ENCODE measurements around the gene PPP2R2D.

The PPP2R2D gene

DNA sequence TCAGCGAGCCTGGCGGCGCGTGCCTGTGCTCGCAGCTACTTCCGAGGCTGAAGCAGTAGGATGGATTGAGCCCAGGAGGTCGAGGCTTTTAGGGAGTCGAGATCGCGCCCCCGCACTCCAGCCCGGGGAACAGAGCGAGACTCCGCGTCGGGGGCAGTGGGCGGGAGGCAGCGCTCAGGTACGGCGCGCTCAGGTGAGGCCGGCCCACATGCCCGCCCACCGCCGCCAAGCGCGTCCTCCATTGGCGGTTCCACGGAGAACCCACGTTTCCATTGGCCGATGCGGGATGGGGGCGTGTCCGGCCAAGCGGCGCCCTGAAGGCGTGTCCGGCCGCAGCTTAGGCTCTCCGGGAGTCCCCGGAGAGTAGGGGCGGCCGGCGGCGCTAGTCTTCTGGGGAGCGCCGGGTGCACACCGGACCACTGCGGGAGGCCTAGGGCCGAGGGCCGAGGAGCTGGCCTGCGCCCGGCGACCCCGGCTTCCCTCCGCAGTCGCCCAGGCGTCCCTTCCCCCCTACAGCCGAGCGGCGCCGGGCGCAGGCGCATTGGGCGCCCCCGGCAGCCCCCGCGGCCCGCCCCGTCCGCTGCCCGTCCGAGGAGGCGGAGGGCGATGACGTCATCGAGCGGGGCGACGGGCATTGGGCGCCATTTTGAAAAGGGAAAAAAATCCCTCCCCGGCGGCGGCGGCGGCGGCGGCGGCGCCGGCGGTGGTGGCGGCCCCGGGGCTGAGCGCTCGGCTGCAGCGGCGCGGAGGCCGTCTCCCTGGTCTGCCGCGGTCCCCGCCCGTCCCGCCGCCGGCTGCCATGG, at the start of gene PPP2R2D:
TSS of gene PPP2R2D (plus strand) at position 659 of the 803 bp plus-strand sequence. CDS start at position 800, 141 bp downstream.
- ATAC-seq = peak; percentile 98
- TF ChIP-seq SNAI2 (CRISPR knock-in tag; IDR thresholded peaks at IDR 0.05) = peak; percentile 80
- peak; percentile 86; the same call in 1 of the 2 replicates for TF ChIP-seq CSDC2 (CRISPR knock-in tag; IDR thresholded peaks at IDR 0.05)
- no peak for TF ChIP-seq ZFP3 (CRISPR knock-in tag; IDR thresholded peaks at IDR 0.05)
- 0 out of 2 replicates have a peak, but pooled peaks have one; percentile 65 for TF ChIP-seq BACH2 (CRISPR knock-in tag; IDR thresholded peaks at IDR 0.05; ENCODE audit: borderline replicate concordance)
- TF ChIP-seq, protein P1, sequence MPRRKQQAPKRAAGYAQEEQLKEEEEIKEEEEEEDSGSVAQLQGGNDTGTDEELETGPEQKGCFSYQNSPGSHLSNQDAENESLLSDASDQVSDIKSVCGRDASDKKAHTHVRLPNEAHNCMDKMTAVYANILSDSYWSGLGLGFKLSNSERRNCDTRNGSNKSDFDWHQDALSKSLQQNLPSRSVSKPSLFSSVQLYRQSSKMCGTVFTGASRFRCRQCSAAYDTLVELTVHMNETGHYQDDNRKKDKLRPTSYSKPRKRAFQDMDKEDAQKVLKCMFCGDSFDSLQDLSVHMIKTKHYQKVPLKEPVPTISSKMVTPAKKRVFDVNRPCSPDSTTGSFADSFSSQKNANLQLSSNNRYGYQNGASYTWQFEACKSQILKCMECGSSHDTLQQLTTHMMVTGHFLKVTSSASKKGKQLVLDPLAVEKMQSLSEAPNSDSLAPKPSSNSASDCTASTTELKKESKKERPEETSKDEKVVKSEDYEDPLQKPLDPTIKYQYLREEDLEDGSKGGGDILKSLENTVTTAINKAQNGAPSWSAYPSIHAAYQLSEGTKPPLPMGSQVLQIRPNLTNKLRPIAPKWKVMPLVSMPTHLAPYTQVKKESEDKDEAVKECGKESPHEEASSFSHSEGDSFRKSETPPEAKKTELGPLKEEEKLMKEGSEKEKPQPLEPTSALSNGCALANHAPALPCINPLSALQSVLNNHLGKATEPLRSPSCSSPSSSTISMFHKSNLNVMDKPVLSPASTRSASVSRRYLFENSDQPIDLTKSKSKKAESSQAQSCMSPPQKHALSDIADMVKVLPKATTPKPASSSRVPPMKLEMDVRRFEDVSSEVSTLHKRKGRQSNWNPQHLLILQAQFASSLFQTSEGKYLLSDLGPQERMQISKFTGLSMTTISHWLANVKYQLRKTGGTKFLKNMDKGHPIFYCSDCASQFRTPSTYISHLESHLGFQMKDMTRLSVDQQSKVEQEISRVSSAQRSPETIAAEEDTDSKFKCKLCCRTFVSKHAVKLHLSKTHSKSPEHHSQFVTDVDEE (CRISPR knock-in tag; IDR thresholded peaks at IDR 0.05) = peak; percentile 25; the same call in 1 of the 2 replicates
- peak; percentile 76; the same call in 1 of the 2 replicates for TF ChIP-seq PPARA (CRISPR knock-in tag; IDR thresholded peaks at IDR 0.05; ENCODE audit: borderline replicate concordance)
- TF ChIP-seq TOX (CRISPR knock-in tag; IDR thresholded peaks at IDR 0.05; ENCODE audit: borderline replicate concordance) = no peak

DNA sequence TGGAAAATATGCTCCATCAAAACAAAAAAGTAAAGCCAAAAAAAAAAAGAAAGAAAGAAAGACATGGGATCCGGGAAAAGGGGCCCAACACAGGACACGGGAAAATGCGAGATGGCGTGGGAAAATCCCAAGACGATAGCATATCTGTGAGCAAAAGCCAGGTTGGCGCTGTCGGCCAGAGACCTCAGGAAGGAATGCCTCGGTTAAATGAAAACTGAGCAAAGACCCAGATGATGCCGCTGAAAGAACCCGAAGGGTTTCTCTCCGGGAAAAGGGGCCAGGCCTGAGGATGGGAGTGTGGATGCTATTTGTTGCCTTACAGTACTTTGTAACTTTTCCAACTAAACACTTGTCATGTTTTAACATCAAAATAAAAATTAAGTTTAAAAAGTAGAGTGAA, 49.5 kb upstream of the PPP2R2D start:
- TF ChIP-seq, protein P2, sequence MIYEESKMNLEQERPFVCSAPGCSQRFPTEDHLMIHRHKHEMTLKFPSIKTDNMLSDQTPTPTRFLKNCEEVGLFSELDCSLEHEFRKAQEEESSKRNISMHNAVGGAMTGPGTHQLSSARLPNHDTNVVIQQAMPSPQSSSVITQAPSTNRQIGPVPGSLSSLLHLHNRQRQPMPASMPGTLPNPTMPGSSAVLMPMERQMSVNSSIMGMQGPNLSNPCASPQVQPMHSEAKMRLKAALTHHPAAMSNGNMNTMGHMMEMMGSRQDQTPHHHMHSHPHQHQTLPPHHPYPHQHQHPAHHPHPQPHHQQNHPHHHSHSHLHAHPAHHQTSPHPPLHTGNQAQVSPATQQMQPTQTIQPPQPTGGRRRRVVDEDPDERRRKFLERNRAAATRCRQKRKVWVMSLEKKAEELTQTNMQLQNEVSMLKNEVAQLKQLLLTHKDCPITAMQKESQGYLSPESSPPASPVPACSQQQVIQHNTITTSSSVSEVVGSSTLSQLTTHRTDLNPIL (CRISPR knock-in tag; IDR thresholded peaks at IDR 0.05; ENCODE audit: low read depth) = no peak
- TF ChIP-seq RARB (CRISPR knock-in tag; IDR thresholded peaks at IDR 0.05) (no peak), BACH2 (CRISPR knock-in tag; IDR thresholded peaks at IDR 0.05; ENCODE audit: borderline replicate concordance) (no peak), CSDC2 (CRISPR knock-in tag; IDR thresholded peaks at IDR 0.05) (no peak), ZNF8 (CRISPR knock-in tag; IDR thresholded peaks at IDR 0.05) (no peak), ZNF70 (CRISPR knock-in tag; IDR thresholded peaks at IDR 0.05) (no peak), PPARA (CRISPR knock-in tag; IDR thresholded peaks at IDR 0.05; ENCODE audit: borderline replicate concordance) (no peak), OSR1 (CRISPR knock-in tag; IDR thresholded peaks at IDR 0.05) (no peak), ZNF565 (CRISPR knock-in tag; conservative IDR thresholded peaks at IDR 0.05; ENCODE audit: low read depth) (no peak)
- TF ChIP-seq, protein P3, sequence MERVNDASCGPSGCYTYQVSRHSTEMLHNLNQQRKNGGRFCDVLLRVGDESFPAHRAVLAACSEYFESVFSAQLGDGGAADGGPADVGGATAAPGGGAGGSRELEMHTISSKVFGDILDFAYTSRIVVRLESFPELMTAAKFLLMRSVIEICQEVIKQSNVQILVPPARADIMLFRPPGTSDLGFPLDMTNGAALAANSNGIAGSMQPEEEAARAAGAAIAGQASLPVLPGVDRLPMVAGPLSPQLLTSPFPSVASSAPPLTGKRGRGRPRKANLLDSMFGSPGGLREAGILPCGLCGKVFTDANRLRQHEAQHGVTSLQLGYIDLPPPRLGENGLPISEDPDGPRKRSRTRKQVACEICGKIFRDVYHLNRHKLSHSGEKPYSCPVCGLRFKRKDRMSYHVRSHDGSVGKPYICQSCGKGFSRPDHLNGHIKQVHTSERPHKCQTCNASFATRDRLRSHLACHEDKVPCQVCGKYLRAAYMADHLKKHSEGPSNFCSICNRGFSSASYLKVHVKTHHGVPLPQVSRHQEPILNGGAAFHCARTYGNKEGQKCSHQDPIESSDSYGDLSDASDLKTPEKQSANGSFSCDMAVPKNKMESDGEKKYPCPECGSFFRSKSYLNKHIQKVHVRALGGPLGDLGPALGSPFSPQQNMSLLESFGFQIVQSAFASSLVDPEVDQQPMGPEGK (CRISPR knock-in tag; IDR thresholded peaks at IDR 0.05; ENCODE audit: borderline replicate concordance) = no peak
- no peak for ATAC-seq

DNA sequence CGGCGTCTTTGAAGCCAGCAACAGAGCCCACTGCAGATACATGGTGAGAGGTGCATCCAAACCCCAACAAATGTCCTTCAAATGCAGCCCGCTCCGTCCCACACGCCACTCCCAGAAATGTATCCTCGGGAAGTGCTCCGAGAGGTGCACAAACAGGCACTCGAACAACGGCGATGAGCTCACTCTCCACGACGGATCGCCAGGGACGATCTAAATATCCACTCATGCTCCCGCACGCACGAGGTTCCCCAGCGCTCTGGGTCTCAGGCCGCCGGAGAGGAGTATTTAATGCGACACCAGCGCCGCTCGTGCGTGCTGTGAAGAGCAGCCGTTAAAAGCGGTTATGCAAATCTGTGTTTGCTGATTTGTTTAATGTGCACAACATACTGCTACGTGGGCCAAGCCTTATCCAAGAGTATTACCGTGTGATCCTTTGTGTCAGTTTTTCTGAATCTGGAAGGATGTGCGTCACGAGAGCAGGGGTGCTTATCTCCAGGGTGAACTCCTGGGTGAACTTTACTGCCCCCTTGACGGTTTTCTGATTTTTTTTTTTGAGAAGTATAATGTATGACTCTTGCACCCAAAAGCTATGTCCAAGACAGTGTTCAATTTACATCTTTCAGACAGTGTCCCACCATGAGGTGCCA, 48.5 kb upstream of the PPP2R2D start:
- no peak for TF ChIP-seq CSDC2 (CRISPR knock-in tag; IDR thresholded peaks at IDR 0.05)

DNA sequence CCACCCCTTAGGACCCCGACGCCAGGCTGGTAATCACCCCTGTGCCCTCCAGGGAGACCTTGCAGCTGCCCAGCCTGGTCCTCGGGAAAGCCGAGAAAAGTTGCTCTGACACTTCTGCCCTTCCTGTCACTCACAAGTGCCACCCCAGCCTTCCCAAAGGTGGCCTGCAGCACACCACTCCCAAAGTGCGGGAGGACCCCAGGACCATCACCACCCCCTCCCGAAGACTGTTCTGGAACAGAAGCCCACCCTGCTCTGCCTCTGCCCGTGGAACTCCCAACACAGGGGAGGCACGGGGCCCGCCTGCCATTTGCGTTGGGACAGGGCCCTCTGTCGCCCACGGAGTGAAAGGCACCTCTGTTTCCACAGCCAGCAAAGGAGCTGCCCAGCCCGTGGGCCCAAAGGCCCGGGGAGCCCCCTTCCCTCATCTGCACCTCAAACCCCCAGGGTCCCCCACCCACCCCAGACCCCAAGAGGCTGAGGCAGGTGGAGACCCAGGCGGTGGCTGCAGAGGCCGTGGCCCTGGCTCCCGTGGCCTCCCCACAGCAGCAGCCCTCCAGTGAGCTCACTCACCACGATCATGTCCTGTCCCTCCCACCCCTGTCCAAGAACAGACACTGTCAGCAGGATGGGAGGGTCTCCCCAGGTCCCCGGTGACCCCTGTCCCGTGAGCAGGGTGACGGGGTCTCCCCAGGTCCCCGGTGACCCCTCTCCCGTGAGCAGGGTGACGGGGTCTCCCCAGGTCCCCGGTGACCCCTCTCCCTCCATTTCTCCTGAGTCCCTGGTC, 47.8 kb upstream of the PPP2R2D start:
- no peak for ATAC-seq
- TF ChIP-seq ZNF8 (CRISPR knock-in tag; IDR thresholded peaks at IDR 0.05) (no peak), CSDC2 (CRISPR knock-in tag; IDR thresholded peaks at IDR 0.05) (no peak)

More for the DNA sequence above, 48.5 kb upstream of the PPP2R2D start:
- ATAC-seq = no peak

DNA sequence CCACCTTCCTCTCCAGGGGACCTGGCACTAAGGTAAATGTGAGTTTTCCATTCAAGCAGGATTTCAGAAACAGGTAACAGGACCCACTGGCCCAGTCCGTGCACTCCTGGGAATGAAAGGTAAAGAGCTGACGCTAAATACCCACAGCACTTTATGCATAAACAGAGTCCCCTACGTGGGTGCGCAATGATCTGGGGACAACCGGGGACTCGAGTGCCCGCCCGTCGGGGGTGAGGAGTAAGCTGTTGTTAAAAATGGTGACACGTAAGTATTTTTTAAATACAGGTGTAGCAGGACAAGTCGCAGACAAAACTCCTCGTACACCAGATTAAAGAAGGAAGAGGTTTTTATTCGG, 47.2 kb upstream of the PPP2R2D start:
- no peak for TF ChIP-seq ESRRG (CRISPR knock-in tag; IDR thresholded peaks at IDR 0.05)
- TF ChIP-seq ZFP3 (CRISPR knock-in tag; IDR thresholded peaks at IDR 0.05) = no peak
- no peak for TF ChIP-seq BACH2 (CRISPR knock-in tag; IDR thresholded peaks at IDR 0.05; ENCODE audit: borderline replicate concordance)
- TF ChIP-seq, protein P4, sequence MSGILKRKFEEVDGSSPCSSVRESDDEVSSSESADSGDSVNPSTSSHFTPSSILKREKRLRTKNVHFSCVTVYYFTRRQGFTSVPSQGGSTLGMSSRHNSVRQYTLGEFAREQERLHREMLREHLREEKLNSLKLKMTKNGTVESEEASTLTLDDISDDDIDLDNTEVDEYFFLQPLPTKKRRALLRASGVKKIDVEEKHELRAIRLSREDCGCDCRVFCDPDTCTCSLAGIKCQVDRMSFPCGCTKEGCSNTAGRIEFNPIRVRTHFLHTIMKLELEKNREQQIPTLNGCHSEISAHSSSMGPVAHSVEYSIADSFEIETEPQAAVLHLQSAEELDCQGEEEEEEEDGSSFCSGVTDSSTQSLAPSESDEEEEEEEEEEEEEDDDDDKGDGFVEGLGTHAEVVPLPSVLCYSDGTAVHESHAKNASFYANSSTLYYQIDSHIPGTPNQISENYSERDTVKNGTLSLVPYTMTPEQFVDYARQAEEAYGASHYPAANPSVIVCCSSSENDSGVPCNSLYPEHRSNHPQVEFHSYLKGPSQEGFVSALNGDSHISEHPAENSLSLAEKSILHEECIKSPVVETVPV (CRISPR knock-in tag; IDR thresholded peaks at IDR 0.05) = no peak
- TF ChIP-seq CSDC2 (CRISPR knock-in tag; IDR thresholded peaks at IDR 0.05) = no peak
- no peak for TF ChIP-seq ZFP30 (CRISPR knock-in tag; IDR thresholded peaks at IDR 0.05)
- TF ChIP-seq ZNF565 (CRISPR knock-in tag; conservative IDR thresholded peaks at IDR 0.05; ENCODE audit: low read depth) = no peak
- TF ChIP-seq ARNTL (CRISPR knock-in tag; IDR thresholded peaks at IDR 0.05; ENCODE audit: borderline replicate concordance, low read depth) = no peak
- no peak for ATAC-seq

Data from SK-N-SH treated with all-trans-retinoic acid at 6 μM for 48 hours (cell line).